ENCODE data around the gene CBFB. TPM values are rescaled to one million over a fixed set of nuclear protein-coding genes. Genes with fewer than 3 reads are reported as not detected.
"Not testable (repeated sequence)": the region's sequence is repeated elsewhere in the genome, so short reads cannot be mapped to it uniquely, and the experiment has no call there.

Gene CBFB
- total RNA-seq, 2 donors from 2014 or later = 41.5 TPM

DNA sequence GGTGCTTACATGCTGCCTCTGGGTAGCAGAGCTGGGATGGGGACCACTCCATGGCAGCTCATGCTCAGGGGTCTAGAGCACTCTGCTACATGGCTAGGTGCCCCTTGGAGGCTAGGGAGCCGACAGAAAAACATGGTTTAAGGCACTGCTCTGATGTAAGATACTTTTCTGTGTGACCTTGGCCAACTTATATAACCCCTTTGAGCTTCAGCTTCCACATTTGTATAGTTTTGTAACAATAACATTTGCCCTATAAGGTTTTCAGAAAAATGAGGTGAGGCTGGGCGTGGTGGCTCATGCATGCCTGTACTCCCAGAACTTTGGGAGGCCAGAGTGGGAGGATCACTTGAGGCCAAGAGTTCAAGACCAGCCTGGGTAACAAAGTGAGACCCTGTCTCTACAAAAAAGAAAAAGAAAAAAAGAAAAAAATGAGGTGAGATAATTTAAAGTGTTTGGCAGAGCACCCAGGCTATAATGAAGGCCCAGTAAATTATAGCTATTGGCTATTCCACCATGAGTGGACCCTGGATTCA lies 37.3 kb upstream of the CBFB start:
- no peak overlapping the region for H3K27ac ChIP-seq
- no peak for DNase-seq
- H3K36me3 ChIP-seq = no peaks in the 10 kb centered on the region
- intact Hi-C loops (cut with DNase I) = no loop called here
- no peak overlapping the region for H3K4me3 ChIP-seq
- TF ChIP-seq, protein P1, sequence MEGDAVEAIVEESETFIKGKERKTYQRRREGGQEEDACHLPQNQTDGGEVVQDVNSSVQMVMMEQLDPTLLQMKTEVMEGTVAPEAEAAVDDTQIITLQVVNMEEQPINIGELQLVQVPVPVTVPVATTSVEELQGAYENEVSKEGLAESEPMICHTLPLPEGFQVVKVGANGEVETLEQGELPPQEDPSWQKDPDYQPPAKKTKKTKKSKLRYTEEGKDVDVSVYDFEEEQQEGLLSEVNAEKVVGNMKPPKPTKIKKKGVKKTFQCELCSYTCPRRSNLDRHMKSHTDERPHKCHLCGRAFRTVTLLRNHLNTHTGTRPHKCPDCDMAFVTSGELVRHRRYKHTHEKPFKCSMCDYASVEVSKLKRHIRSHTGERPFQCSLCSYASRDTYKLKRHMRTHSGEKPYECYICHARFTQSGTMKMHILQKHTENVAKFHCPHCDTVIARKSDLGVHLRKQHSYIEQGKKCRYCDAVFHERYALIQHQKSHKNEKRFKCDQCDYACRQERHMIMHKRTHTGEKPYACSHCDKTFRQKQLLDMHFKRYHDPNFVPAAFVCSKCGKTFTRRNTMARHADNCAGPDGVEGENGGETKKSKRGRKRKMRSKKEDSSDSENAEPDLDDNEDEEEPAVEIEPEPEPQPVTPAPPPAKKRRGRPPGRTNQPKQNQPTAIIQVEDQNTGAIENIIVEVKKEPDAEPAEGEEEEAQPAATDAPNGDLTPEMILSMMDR (IDR thresholded peaks at IDR 0.05) = no peak
- H3K4me1 ChIP-seq = no peaks in the 10 kb centered on the region
- no peaks in the 10 kb centered on the region for H3K27me3 ChIP-seq
- H3K9me3 ChIP-seq = no peaks in the 10 kb centered on the region
- H3K9ac ChIP-seq (ENCODE audit: low read depth in 2 of 2, low read length in 2 of 2) = no peak overlapping the region

DNA sequence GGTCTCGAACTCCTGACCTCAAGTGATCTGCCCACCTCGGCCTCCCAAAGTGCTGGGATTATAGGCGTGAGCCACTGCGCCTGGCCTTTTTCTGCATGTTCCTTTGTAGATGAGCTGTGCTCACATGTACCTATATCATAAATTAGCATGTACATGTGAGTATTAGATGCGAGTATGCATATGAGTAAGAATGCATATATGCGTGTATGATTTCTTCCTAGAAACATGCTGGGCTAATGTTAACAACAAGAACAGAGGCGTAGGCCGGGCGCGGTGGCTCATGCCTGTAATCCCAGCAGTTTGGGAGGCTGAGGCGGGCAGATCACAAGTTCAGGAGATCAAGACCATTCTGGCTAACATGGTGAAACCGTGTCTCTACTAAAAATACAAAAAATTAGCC lies 35.4 kb upstream of the CBFB start:
- H3K4me3 ChIP-seq; H3K4me1 ChIP-seq; H3K27ac ChIP-seq; H3K9ac ChIP-seq (ENCODE audit: low read depth in 2 of 2, low read length in 2 of 2); H3K27me3 ChIP-seq; H3K36me3 ChIP-seq; DNase-seq; intact Hi-C loops (cut with DNase I); H3K9me3 ChIP-seq: not testable (repeated sequence)

- H3K27ac ChIP-seq = no peak overlapping the region
- no peaks in the 10 kb centered on the region for H3K9me3 ChIP-seq
- H3K9ac ChIP-seq (ENCODE audit: low read depth in 2 of 2, low read length in 2 of 2) = no peak overlapping the region
- H3K36me3 ChIP-seq = no peaks in the 10 kb centered on the region
- no peaks in the 10 kb centered on the region for H3K27me3 ChIP-seq
- no peak for DNase-seq
- TF ChIP-seq, protein P1 (IDR thresholded peaks at IDR 0.05) = no peak
- intact Hi-C loops (cut with DNase I) = no loop called here
- no peak overlapping the region for H3K4me3 ChIP-seq
- H3K4me1 ChIP-seq = no peaks in the 10 kb centered on the region
Measured at GRCh38 chr16:66996324-66996982, 32.5 kb upstream of the CBFB start.

GRCh38 chr16:66996983-66997358 lies 32.0 kb upstream of the CBFB start:
- no peaks in the 10 kb centered on the region for H3K27me3 ChIP-seq
- H3K27ac ChIP-seq = no peak overlapping the region
- TF ChIP-seq, protein P1 (IDR thresholded peaks at IDR 0.05) = no peak
- no peak overlapping the region for H3K4me3 ChIP-seq
- H3K9ac ChIP-seq (ENCODE audit: low read depth in 2 of 2, low read length in 2 of 2) = no peak overlapping the region
- no peaks in the 10 kb centered on the region for H3K36me3 ChIP-seq
- no peaks in the 10 kb centered on the region for H3K9me3 ChIP-seq
- intact Hi-C loops (cut with DNase I) = no loop called here
- no peak for DNase-seq
- no peaks in the 10 kb centered on the region for H3K4me1 ChIP-seq

DNA sequence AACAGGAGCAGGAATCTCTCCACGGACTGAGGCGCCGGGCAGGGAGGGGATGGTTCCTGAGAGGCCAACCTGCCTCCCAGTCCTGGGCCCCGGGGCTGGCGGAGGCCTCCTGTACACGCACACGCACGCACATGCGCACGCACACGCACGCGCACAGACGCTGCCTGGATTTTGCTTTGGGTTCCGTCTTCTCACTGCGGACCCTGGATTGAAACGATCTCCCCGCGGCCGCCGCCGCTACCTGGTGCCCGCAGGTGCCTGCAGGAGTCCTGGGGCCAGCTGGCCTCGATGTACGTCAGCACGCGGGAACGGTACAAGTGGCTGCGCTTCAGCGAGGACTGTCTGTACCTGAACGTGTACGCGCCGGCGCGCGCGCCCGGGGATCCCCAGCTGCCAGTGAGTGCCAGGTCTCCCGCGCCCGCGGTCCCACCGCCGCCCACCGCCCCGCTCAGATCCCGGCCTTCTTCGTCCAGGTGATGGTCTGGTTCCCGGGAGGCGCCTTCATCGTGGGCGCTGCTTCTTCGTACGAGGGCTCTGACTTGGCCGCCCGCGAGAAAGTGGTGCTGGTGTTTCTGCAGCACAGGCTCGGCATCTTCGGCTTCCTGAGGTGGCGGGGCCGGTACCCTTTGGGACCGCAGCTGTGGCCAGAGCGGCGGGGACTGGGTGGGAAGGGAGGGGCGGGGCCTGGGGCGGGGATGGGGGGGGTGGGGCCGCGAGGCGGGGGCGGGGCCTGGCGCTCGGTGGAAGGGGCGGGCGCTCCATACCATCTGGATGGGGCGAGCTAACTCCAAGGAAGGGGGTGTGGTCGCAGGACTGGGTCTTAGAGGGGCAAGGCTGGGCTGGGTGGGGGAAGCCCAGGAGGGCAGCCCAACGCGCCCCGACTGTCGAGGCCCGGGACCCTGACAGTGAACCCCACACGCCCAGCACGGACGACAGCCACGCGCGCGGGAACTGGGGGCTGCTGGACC lies 28.3 kb upstream of the CBFB start:
- Histone ChIP-seq H3K9ac (ENCODE audit: low read depth in 2 of 2, low read length in 2 of 2) (peak overlapping the region; percentile 8 to 20), H3K36me3 (no peaks in the 10 kb centered on the region), H3K4me3 (peak overlapping the region; percentile 48), H3K4me1 (no peaks in the 10 kb centered on the region), H3K27me3 (no peaks in the 10 kb centered on the region), H3K9me3 (no peaks in the 10 kb centered on the region), H3K27ac (no peak overlapping the region)
- intact Hi-C loops (cut with DNase I) = no loop called here
- DNase-seq = peak; percentile 52
- TF ChIP-seq, protein P1 (IDR thresholded peaks at IDR 0.05) = no peak

Measured in colonic mucosa (tissue), 4 donors.